H1 (cell line): Measurements from ENCODE around the gene ZFTA. TPM values are rescaled to one million over a fixed set of nuclear protein-coding genes. Genes with fewer than 3 reads are reported as not detected.

Experiments
- CTCF ChIA-PET: fragments of 300-600 bp; sonication (Branson Sonifier 250); formaldehyde crosslinking; loops from one replicate; lab custom pipeline; 2021; ENCODE audit not compliant: partially characterized antibody; lab: Charles Lee
- POLR2A ChIA-PET: fragments of 300-600 bp; sonication (Branson Sonifier 250); formaldehyde crosslinking; loops from one replicate; lab custom pipeline; 2021; ENCODE audit warnings: inconsistent platforms; ENCODE audit not compliant: partially characterized antibody; lab: Charles Lee
- DNase-seq, 2 experiments: peaks; one replicate each; pipeline versions ENCODE4 v3.0.0 to v3.0.0-alpha.2; 2010 to 2022; ENCODE audit warnings: low spot score in 2 of 2, low read depth in 1 of 2, mixed read lengths in 1 of 2
- FAIRE-seq: peaks from 2 replicates; lab custom pipeline; 2011; peaks lifted over from hg19 to GRCh38; lab: Jason Lieb, UNC
- H2AFZ ChIP-seq: 2 replicates; pipeline ENCODE4 v1.8.1; 2012; ENCODE audit warnings: low read length, inconsistent platforms
- H2AK5ac ChIP-seq: 2 replicates; pipeline ENCODE4 v1.6.1; 2013; ENCODE audit warnings: low read depth, low read length
- H2BK120ac ChIP-seq: replicated peaks from 2 replicates; pipeline ENCODE3; 2013; ENCODE audit warnings: low read depth, low read length, inconsistent platforms
- H2BK12ac ChIP-seq: 2 replicates; pipeline ENCODE4 v1.6.1; 2013; ENCODE audit warnings: low read depth, low read length
- H2BK15ac ChIP-seq: 2 replicates; pipeline ENCODE4 v1.6.1; 2013; ENCODE audit warnings: low read length
- H2BK20ac ChIP-seq: 2 replicates; pipeline ENCODE4 v1.6.1; 2013; ENCODE audit warnings: low read length
- H2BK5ac ChIP-seq: 2 replicates; pipeline ENCODE4 v1.6.1; 2013; ENCODE audit warnings: low read depth, low read length
- H3K14ac ChIP-seq: 2 replicates; pipeline ENCODE4 v1.6.1; 2013; ENCODE audit warnings: inconsistent platforms; ENCODE audit not compliant: insufficient read length
- H3K18ac ChIP-seq: 2 replicates; pipeline ENCODE4 v1.6.1; 2013; ENCODE audit warnings: low read length; ENCODE audit errors: extremely low read depth
- H3K23ac ChIP-seq: 2 replicates; pipeline ENCODE4 v1.6.1; 2013; ENCODE audit warnings: inconsistent platforms; ENCODE audit not compliant: insufficient read length
- H3K23me2 ChIP-seq: 2 replicates; pipeline ENCODE4 v1.6.1; 2013; ENCODE audit warnings: low read depth, low read length
- H3K27ac ChIP-seq: 2 replicates; pipeline ENCODE4 v1.6.1; 2011; ENCODE audit warnings: low read depth, low read length, inconsistent platforms
- H3K27me3 ChIP-seq, 4 experiments: replicated peaks in 1 of 4; 1 replicate in 1 of 4; 2 replicates in 3 of 4; pipeline versions ENCODE4 v1.6.1 to v1.8.1; 2011 to 2013; ENCODE audit warnings: low read length in 3 of 4, mild to moderate bottlenecking in 3 of 4, inconsistent platforms in 2 of 4, mixed read lengths in 2 of 4, moderate library complexity in 1 of 4; ENCODE audit not compliant: control insufficient read depth in 3 of 4, insufficient read depth in 3 of 4; ENCODE audit errors: extremely low read depth in 1 of 4
- H3K36me3 ChIP-seq, 4 experiments: 2 replicates each; pipeline versions ENCODE4 v1.6.1 to v1.8.1; 2011 to 2013; ENCODE audit warnings: mild to moderate bottlenecking in 4 of 4, low read length in 3 of 4, moderate library complexity in 2 of 4, control low read depth in 1 of 4, inconsistent platforms in 1 of 4; ENCODE audit not compliant: insufficient read depth in 4 of 4, control insufficient read depth in 2 of 4
- H3K4ac ChIP-seq: replicated peaks from 2 replicates; pipeline ENCODE3; 2013; ENCODE audit warnings: low read length, low read depth, mixed read lengths, inconsistent platforms; ENCODE audit not compliant: insufficient read length
- H3K4me1 ChIP-seq, 4 experiments: replicated peaks in 1 of 4; 1 replicate in 1 of 4; 2 replicates in 3 of 4; pipeline versions ENCODE4 v1.6.1 to v1.8.1; 2011 to 2013; ENCODE audit warnings: low read length in 3 of 4, inconsistent platforms in 2 of 4, mixed read lengths in 1 of 4; ENCODE audit not compliant: insufficient read depth in 4 of 4, control insufficient read depth in 3 of 4
- H3K4me2 ChIP-seq, 2 experiments: 2 replicates each; pipeline versions ENCODE4 v1.6.1 to v1.8.1; 2011 to 2013; ENCODE audit warnings: low read depth in 2 of 2, low read length in 2 of 2, control low read depth in 1 of 2, inconsistent platforms in 1 of 2, mild to moderate bottlenecking in 1 of 2; ENCODE audit not compliant: insufficient read depth in 1 of 2
- H3K4me3 ChIP-seq, 4 experiments: fragments of 200-600, 300-600 bp in 1 of 4; sonication (generic), shearing (Covaris generic), sonication (Bioruptor Twin) in 1 of 4; 2 replicates each; pipeline versions ENCODE4 v1.5.1 to v1.8.1; 2011 to 2016; ENCODE audit warnings: low read length in 4 of 4, low read depth in 3 of 4, control low read depth in 2 of 4, inconsistent platforms in 2 of 4, mild to moderate bottlenecking in 2 of 4, mixed read lengths in 1 of 4, moderate library complexity in 1 of 4; ENCODE audit not compliant: insufficient read depth in 2 of 4; ENCODE audit errors: extremely low read depth in 1 of 4
- H3K56ac ChIP-seq: replicated peaks from 2 replicates; pipeline ENCODE3; 2013; ENCODE audit warnings: low read depth, mild to moderate bottlenecking, mixed read lengths, low read length, inconsistent platforms; ENCODE audit not compliant: insufficient read length
- H3K79me1 ChIP-seq: 2 replicates; pipeline ENCODE4 v1.6.1; 2013; ENCODE audit warnings: low read depth, low read length, control low read depth
- H3K79me2 ChIP-seq, 2 experiments: 2 replicates each; pipeline versions ENCODE4 v1.6.1 to v1.8.1; 2012 to 2013; ENCODE audit warnings: low read length in 2 of 2, mild to moderate bottlenecking in 2 of 2, inconsistent platforms in 1 of 2; ENCODE audit not compliant: insufficient read depth in 2 of 2, control insufficient read depth in 1 of 2
- H3K9ac ChIP-seq, 4 experiments: replicated peaks in 1 of 4; 1 replicate in 1 of 4; 2 replicates in 3 of 4; pipeline versions ENCODE4 v1.6.1 to v1.8.1; 2011 to 2013; ENCODE audit warnings: low read depth in 3 of 4, low read length in 3 of 4, control low read depth in 2 of 4, mild to moderate bottlenecking in 2 of 4, moderate library complexity in 2 of 4, inconsistent platforms in 1 of 4; ENCODE audit errors: extremely low read depth in 1 of 4
- H3K9me3 ChIP-seq, 2 experiments: 2 replicates each; pipeline versions ENCODE4 v1.6.1 to v1.8.1; 2012 to 2013; ENCODE audit warnings: mild to moderate bottlenecking in 2 of 2, moderate library complexity in 2 of 2, control low read depth in 1 of 2, inconsistent platforms in 1 of 2, low read depth in 1 of 2, low read length in 1 of 2, mixed read lengths in 1 of 2; ENCODE audit not compliant: insufficient read depth in 2 of 2
- H4K20me1 ChIP-seq, 2 experiments: replicated peaks in 1 of 2; 2 replicates each; pipeline versions ENCODE3 to v1.8.1; 2011 to 2013; ENCODE audit warnings: inconsistent platforms in 2 of 2, low read length in 2 of 2, mild to moderate bottlenecking in 1 of 2; ENCODE audit not compliant: insufficient read depth in 2 of 2, control insufficient read depth in 1 of 2
- H4K5ac ChIP-seq: 2 replicates; pipeline ENCODE4 v1.6.1; 2013; ENCODE audit warnings: low read length, low read depth, mixed read lengths, inconsistent platforms; ENCODE audit not compliant: insufficient read length
- H4K8ac ChIP-seq: 2 replicates; pipeline ENCODE4 v1.8.0; 2013; ENCODE audit warnings: mild to moderate bottlenecking, moderate library complexity, low read length, inconsistent platforms; ENCODE audit not compliant: insufficient read depth; ENCODE audit errors: extremely low read depth
- H4K91ac ChIP-seq: replicated peaks from 2 replicates; pipeline ENCODE3; 2013; ENCODE audit warnings: low read length, mixed read lengths, inconsistent platforms; ENCODE audit not compliant: insufficient read length
- ASH2L ChIP-seq: fragments of 200-600, 300-600 bp; sonication (generic); IDR thresholded peaks from one replicate; pipeline ENCODE4 v1.7.1; 2017; ENCODE audit warnings: low read length
- CBX8 ChIP-seq: fragments of 300-800, 300-1000 bp; sonication (generic); IDR thresholded peaks from 2 replicates; pipeline ENCODE4 v1.7.1; 2016; ENCODE audit warnings: low read depth, low read length, borderline replicate concordance
- MAFK ChIP-seq: IDR thresholded peaks from 2 replicates; pipeline ENCODE4 v1.6.1; 2012; ENCODE audit warnings: low read depth, mild to moderate bottlenecking, improper control_type of control experiment, low read length
- POLR2A ChIP-seq, 2 experiments: IDR thresholded peaks; 1 replicate in 1 of 2; 2 replicates in 1 of 2; pipeline ENCODE4 v1.6.1; 2011; ENCODE audit warnings: low read depth in 2 of 2, low read length in 2 of 2, mild to moderate bottlenecking in 2 of 2; ENCODE audit errors: control extremely low read depth in 1 of 2
- RFX5 ChIP-seq: IDR thresholded peaks from 2 replicates; pipeline ENCODE4 v1.6.1; 2011; ENCODE audit warnings: low read depth, low read length, improper control_type of control experiment, borderline replicate concordance
- SIN3A ChIP-seq, 2 experiments: IDR thresholded peaks in 1 of 2; conservative IDR thresholded peaks in 1 of 2; 2 replicates each; pipeline ENCODE4 v1.6.1; 2011 to 2012; ENCODE audit warnings: low read length in 2 of 2, improper control_type of control experiment in 1 of 2, low read depth in 1 of 2, mild to moderate bottlenecking in 1 of 2
- TAF1 ChIP-seq: IDR thresholded peaks from 2 replicates; pipeline ENCODE4 v1.6.1; 2011; ENCODE audit warnings: mild to moderate bottlenecking, low read depth, low read length
- TAF7 ChIP-seq: optimal IDR thresholded peaks from 2 replicates; pipeline ENCODE3; 2011; ENCODE audit warnings: low read depth, mild to moderate bottlenecking, inconsistent platforms, low read length, moderate library complexity, borderline replicate concordance
- TEAD4 ChIP-seq: IDR thresholded peaks from 2 replicates; pipeline ENCODE4 v1.6.1; 2012; ENCODE audit warnings: low read depth, low read length, inconsistent platforms, mixed read lengths
- ZNF274 ChIP-seq: IDR thresholded peaks from 2 replicates; pipeline ENCODE4 v1.7.0; 2012; ENCODE audit warnings: low read length, borderline replicate concordance; ENCODE audit errors: extremely low read depth
- WGBS, 2 experiments: shearing (Covaris generic) in 1 of 2; methylation state at CpG; one replicate each; pipeline versions ENCODE4 v1.1.6 to v1.1.7; 2013 to 2015; ENCODE audit warnings: low lambda C conversion rate in 2 of 2, mixed read lengths in 2 of 2, inconsistent platforms in 1 of 2, low coverage in 1 of 2, missing lambda C conversion rate in 1 of 2; ENCODE audit not compliant: insufficient replicate concordance in 2 of 2, insufficient coverage in 1 of 2, insufficient read length in 1 of 2; ENCODE audit errors: extremely low coverage in 1 of 2, missing lambda C conversion rate in 1 of 2; 5-methylcytosine and 5-hydroxymethylcytosine counted together
- polyA plus RNA-seq, 7 experiments: library from polyadenylated mRNA; depleted of rRNA in 3 of 7; stranded (reverse) in 5 of 7; unstranded in 2 of 7; fragments of >200 nt in 5 of 7; fragments of 200-250 nt in 2 of 7; gene quantifications; 1 replicate in 5 of 7; 2 replicates in 1 of 7; 4 replicates in 1 of 7; pipeline versions ENCODE4 v1.2.1 to v1.2.3, GENCODE V29; 2011 to 2013; ENCODE audit warnings: missing spikeins in 2 of 7, mixed read lengths in 2 of 7
- total RNA-seq: library from RNA; stranded (reverse); fragmentation: NEBNext Ultra II Directional; extraction: Animal tissue kit (Norgen Biotek cat#: 25700); gene quantifications from 2 replicates; pipeline ENCODE4 v1.2.1, GENCODE V29; 2021

ZFTA gene
- total and polyA plus RNA-seq, 2 of the 8 experiments (the other 6 are each of a cell fraction or from before 2014, with no cell fraction given): 9.5 to 34.0 TPM

DNA sequence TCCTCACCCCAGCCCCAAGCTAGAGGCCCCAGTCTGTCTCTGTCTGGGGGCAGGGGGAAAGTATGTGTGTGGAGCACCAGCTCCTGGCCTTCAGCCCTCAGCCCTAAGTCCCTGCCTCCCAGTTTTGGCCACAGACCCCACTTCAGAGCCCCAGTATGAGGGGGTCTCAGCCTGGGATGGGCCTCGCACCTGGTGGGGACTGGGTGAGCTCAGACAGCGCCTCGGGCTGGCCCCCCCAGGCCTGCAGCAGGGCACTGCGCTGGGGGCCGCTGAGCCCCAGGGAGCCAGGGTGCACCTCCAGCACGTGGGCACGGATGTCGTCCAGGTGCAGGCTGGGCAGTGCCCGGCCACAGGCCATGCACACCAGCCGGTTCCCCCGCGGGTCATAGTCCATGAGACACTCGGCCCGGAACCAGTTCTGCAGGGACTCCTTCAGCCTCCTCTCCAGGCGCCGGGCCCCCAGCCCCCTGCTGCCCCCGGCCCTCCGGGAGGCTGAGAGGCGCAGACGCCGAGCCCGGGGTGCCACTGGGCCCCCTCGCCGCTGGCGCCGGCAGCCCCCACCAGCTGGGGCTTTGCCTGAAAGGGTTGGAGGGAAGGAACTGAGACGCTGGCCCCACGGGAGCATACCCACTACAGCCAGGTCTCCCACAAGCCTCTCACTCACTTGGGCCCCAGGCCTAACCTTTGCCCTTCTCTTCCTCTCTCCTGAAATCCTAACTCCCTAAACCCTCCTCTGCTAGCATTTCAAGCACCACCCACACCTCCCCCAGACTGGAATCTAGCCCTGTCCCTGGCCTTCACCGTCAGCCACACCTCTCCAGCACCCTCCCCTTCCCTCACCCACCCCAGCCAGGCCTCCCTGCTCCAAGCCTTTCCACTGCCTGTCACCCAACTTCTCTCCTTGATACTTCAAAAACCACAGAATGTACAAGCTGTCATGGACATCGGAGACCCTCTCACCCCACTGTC is 3.6 kb downstream of the ZFTA start:
- Histone ChIP-seq H3K4me3 (peak overlapping the region; percentile 16 to 96 (median 58); a peak in 6 of 8 replicates), H4K20me1 (peaks cover 19 to 21% of the 10 kb centered on the region in 2 experiments), H2BK15ac (peak overlapping the region; percentile 72; the same call in 1 of the 2 replicates), H4K91ac (peak overlapping the region; percentile 46), H3K79me2 (peaks cover 0 to 45% of the 10 kb centered on the region in 2 experiments; a peak in 2 of 4 replicates), H2BK12ac (no peak overlapping the region; the same call in 1 of the 2 replicates), H3K9ac (no peak overlapping the region; a peak in 2 of 7 replicates), H3K23me2 (peaks cover 13% of the 10 kb centered on the region), H3K4ac (no peak overlapping the region), H3K56ac (peak overlapping the region; percentile 10), H2AK5ac (peak overlapping the region; percentile 90; the same call in 1 of the 2 replicates), H2BK5ac (peak overlapping the region; percentile 73; the same call in 1 of the 2 replicates), H4K8ac (peak overlapping the region; percentile 3; the same call in 1 of the 2 replicates), H2BK120ac (peak overlapping the region; percentile 28), H3K14ac (no peak overlapping the region), H3K36me3 (peaks cover 0 to 13% (median 0%) of the 10 kb centered on the region in 4 experiments; a peak in 2 of 8 replicates), H3K23ac (no peak overlapping the region), H3K9me3 (no peaks in the 10 kb centered on the region), H3K27ac (no peak overlapping the region), H3K4me2 (peak overlapping the region; percentile 78 to 93), H3K4me1 (peaks cover 5 to 42% (median 29%) of the 10 kb centered on the region in 4 experiments), H3K79me1 (peaks cover 9% of the 10 kb centered on the region), H4K5ac (peak overlapping the region; percentile 24), H3K27me3 (peaks cover 0 to 6% (median 5%) of the 10 kb centered on the region in 4 experiments; a peak in 5 of 7 replicates), H3K18ac (peak overlapping the region; percentile 32), H2BK20ac (peak overlapping the region; percentile 61; the same call in 1 of the 2 replicates), H2AFZ (no peak overlapping the region)
- CTCF ChIA-PET: interaction anchor here (0.6 to 2.7 kb wide), 8 partner anchors 44 to 260 kb away, joined by 3 to 8 read pairs (median 3); no protein-coding TSS in a partner anchor
- DNase-seq (peak in 1 of 2 experiments; percentile 70), FAIRE-seq (no peak)
- POLR2A ChIA-PET: interaction anchor here (0.6 to 6.8 kb wide), 28 partner anchors 9 to 221 kb away, joined by 3 to 73 read pairs (median 3); partner anchors contain the start of genes RCOR2 and SPINDOC
- WGBS, 2 experiments: 80% methylated on average over 19 of the region's 30 CpGs; no CpG with 5 or more reads in 1 of the 2 experiments
- TF ChIP-seq TAF7: no peak
- TF ChIP-seq MAFK: no peak
- TF ChIP-seq ZNF274: no peak
- no peak for TF ChIP-seq TEAD4
- no peak for TF ChIP-seq CBX8
- no peak for TF ChIP-seq RFX5
- TF ChIP-seq TAF1: 0 out of 2 replicates have a peak, but pooled peaks have one; percentile 16
- TF ChIP-seq SIN3A (conservative IDR thresholded peaks at IDR 0.05 in 1 of 2, IDR thresholded peaks at IDR 0.05 in 1 of 2; ENCODE audit: low read depth in 1 of 2, low read length in 2 of 2): 0 out of 4 replicates have a peak, but pooled peaks of 1 of the 2 experiments have one; percentile 24
- no peak for TF ChIP-seq POLR2A (IDR thresholded peaks at IDR 0.05; ENCODE audit: control extremely low read depth in 1 of 2, low read depth in 2 of 2, low read length in 2 of 2)
- no peak for TF ChIP-seq ASH2L
